GM12878 (cell line): ENCODE results near the gene LRRK1. TPM values are rescaled to one million over a fixed set of nuclear protein-coding genes. Genes with fewer than 3 reads are reported as not detected.
A peak's percentile ranks its signal among the peaks of the same experiment; 100 is the strongest.

Source experiments
- ATF7 ChIP-seq: fragments of 450-650 bp; IDR thresholded peaks from 2 replicates; pipeline ENCODE4 v1.6.1; 2016; ENCODE audit warnings: low read depth, mild to moderate bottlenecking
- BACH1 ChIP-seq: fragments of 450-650 bp; IDR thresholded peaks from 2 replicates; pipeline ENCODE4 v1.6.1; 2017; ENCODE audit warnings: mild to moderate bottlenecking, borderline replicate concordance
- CREM ChIP-seq: IDR thresholded peaks from 2 replicates; pipeline ENCODE4 v1.6.1; 2014; ENCODE audit warnings: antibody characterized with exemption, low read depth
- DPF2 ChIP-seq: fragments of 450-650 bp; IDR thresholded peaks from 2 replicates; pipeline ENCODE4 v1.6.1; 2017; ENCODE audit warnings: mild to moderate bottlenecking
- EED ChIP-seq: sonication (generic); IDR thresholded peaks from 2 replicates; pipeline ENCODE4 v1.6.1; 2016; ENCODE audit warnings: antibody characterized with exemption, low read depth
- EGR1 ChIP-seq, 2 experiments: IDR thresholded peaks; 1 replicate in 1 of 2; 2 replicates in 1 of 2; pipeline ENCODE4 v1.6.1; 2011 to 2012; ENCODE audit warnings: low read depth in 2 of 2, low read length in 2 of 2, borderline replicate concordance in 1 of 2, mild to moderate bottlenecking in 1 of 2, moderate library complexity in 1 of 2
- MEF2A ChIP-seq: IDR thresholded peaks from 2 replicates; pipeline ENCODE4 v1.6.1; 2011; ENCODE audit warnings: low read depth, mild to moderate bottlenecking, low read length, moderate library complexity; ENCODE audit not compliant: insufficient read depth
- MTA2 ChIP-seq: fragments of 450-650 bp; IDR thresholded peaks from 2 replicates; pipeline ENCODE4 v1.6.1; 2016; ENCODE audit warnings: low read depth, mild to moderate bottlenecking, moderate library complexity
- NBN ChIP-seq: fragments of 450-650 bp; IDR thresholded peaks from 2 replicates; pipeline ENCODE4 v1.6.1; 2016
- PAX8 ChIP-seq: fragments of 450-650 bp; IDR thresholded peaks from 2 replicates; pipeline ENCODE4 v1.6.1; 2017; ENCODE audit warnings: mild to moderate bottlenecking, moderate library complexity
- POLR2A ChIP-seq: IDR thresholded peaks from 2 replicates; pipeline ENCODE4 v1.6.1; 2011; ENCODE audit warnings: low read depth, mild to moderate bottlenecking, low read length
- POLR2AphosphoS5 ChIP-seq: IDR thresholded peaks from 2 replicates; pipeline ENCODE4 v1.6.1; 2011; ENCODE audit warnings: mild to moderate bottlenecking, low read length, inconsistent platforms
- RUNX3 ChIP-seq: IDR thresholded peaks from 2 replicates; pipeline ENCODE4 v1.6.1; 2012; ENCODE audit warnings: low read length, inconsistent platforms
- SMAD5 ChIP-seq: IDR thresholded peaks from 2 replicates; pipeline ENCODE4 v1.6.1; 2016; ENCODE audit warnings: antibody characterized with exemption, low read depth
- SP1 ChIP-seq: IDR thresholded peaks from one replicate; pipeline ENCODE4 v1.6.1; 2011; ENCODE audit warnings: low read depth, low read length
- SPI1 ChIP-seq: IDR thresholded peaks from 2 replicates; pipeline ENCODE4 v1.6.1; 2011; ENCODE audit warnings: low read depth, mild to moderate bottlenecking, low read length, moderate library complexity, borderline replicate concordance; ENCODE audit not compliant: insufficient read depth
- TCF7 ChIP-seq: IDR thresholded peaks from 2 replicates; pipeline ENCODE4 v1.6.1; 2014; ENCODE audit warnings: antibody characterized with exemption, borderline replicate concordance
- YBX1 ChIP-seq: fragments of 450-650 bp; IDR thresholded peaks from 2 replicates; pipeline ENCODE4 v1.6.1; 2016; ENCODE audit warnings: antibody characterized with exemption
- ZNF622 ChIP-seq: fragments of 450-650 bp; IDR thresholded peaks from 2 replicates; pipeline ENCODE4 v1.6.1; 2017; ENCODE audit warnings: mild to moderate bottlenecking, inconsistent platforms
- polyA plus RNA-seq, 11 experiments: library from polyadenylated mRNA; depleted of rRNA in 4 of 11; unstranded in 6 of 11; stranded (reverse) in 5 of 11; fragments of >200 nt; fragmentation: Nextera tagmentation in 4 of 11; fragmentation: Illumina TruSeq in 1 of 11; extraction: Ambion mirVana in 4 of 11; extraction: Trizol in 1 of 11; gene quantifications; 1 replicate in 1 of 11; 2 replicates in 10 of 11; pipeline versions ENCODE4 v1.2.1 to v1.2.3, GENCODE V29; 2011 to 2016; ENCODE audit warnings: inconsistent platforms in 2 of 11, missing spikeins in 2 of 11, low read depth in 1 of 11
- total RNA-seq, 4 experiments: library from RNA; depleted of rRNA in 3 of 4; stranded (reverse); fragments of >200 nt in 3 of 4; fragmentation: Illumina TruSeq in 1 of 4; extraction: Trizol in 1 of 4; gene quantifications; 2 replicates each; pipeline versions ENCODE4 v1.2.1 to v1.2.3, GENCODE V29; 2013 to 2021
- TF ChIP-seq, protein P1 (sequence below): fragments of 450-650 bp; IDR thresholded peaks from 2 replicates; pipeline ENCODE4 v1.6.1; 2017; ENCODE audit warnings: borderline replicate concordance
- TF ChIP-seq, protein P2 (sequence below): IDR thresholded peaks from 2 replicates; pipeline ENCODE4 v1.6.1; 2011; ENCODE audit warnings: borderline replicate concordance, low read depth, mild to moderate bottlenecking, moderate library complexity, low read length; ENCODE audit not compliant: insufficient read depth, poor library complexity, severe bottlenecking
- TF ChIP-seq, protein P3 (sequence below): fragments of 450-650 bp; IDR thresholded peaks from 2 replicates; pipeline ENCODE4 v1.6.1; 2017; ENCODE audit warnings: mild to moderate bottlenecking, moderate library complexity
- TF ChIP-seq, protein P4 (sequence below): fragments of 450-650 bp; IDR thresholded peaks from 2 replicates; pipeline ENCODE4 v1.6.1; 2016; ENCODE audit warnings: mild to moderate bottlenecking

The LRRK1 gene
- total and polyA plus RNA-seq, 10 of the 15 experiments (the other 5 are each of a cell fraction or from before 2014, with no cell fraction given) = 2.2 to 58.3 (median 17.9) TPM

DNA sequence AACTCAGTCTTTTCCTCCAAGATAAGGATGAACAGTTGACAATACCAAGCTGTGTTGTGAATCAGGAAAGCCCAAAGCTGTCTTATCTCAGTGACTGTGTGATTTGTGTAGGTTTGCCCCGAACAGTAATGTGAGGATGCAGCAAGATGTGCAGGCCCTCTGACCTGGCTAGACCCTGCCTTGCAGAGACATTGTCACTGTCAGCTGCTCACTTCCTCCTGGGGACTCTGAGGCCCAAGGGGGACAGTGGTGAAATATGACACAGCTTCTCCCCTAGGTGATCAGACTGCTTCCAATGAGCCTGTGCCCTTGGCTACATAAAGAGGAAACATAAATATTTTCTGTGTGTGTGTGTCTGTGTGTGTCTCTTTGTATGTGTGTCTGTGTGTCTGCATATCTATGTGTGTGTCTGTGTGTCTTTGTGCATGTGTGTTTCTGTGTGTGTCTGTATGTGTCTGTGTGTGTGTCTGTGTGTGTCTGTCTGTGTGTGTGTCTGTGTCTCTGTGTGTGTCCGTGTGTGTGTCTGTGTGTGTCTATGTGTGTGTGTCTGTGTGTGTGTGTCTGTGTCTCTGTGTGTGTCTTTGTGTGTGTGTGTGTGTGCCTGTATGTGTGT lies 21.7 kb downstream of the LRRK1 start (continued):
- TF ChIP-seq, protein P1, sequence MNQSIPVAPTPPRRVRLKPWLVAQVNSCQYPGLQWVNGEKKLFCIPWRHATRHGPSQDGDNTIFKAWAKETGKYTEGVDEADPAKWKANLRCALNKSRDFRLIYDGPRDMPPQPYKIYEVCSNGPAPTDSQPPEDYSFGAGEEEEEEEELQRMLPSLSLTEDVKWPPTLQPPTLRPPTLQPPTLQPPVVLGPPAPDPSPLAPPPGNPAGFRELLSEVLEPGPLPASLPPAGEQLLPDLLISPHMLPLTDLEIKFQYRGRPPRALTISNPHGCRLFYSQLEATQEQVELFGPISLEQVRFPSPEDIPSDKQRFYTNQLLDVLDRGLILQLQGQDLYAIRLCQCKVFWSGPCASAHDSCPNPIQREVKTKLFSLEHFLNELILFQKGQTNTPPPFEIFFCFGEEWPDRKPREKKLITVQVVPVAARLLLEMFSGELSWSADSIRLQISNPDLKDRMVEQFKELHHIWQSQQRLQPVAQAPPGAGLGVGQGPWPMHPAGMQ = no peak
- TF ChIP-seq MEF2A = no peak
- TF ChIP-seq EED = peak; percentile 34; the same call in 1 of the 2 replicates
- TF ChIP-seq SPI1 = peak; percentile 93
- TF ChIP-seq TCF7 = no peak
- peak; percentile 21 for TF ChIP-seq SP1
- TF ChIP-seq POLR2AphosphoS5 = no peak
- TF ChIP-seq NBN = peak; percentile 92; the same call in 1 of the 2 replicates
- TF ChIP-seq SMAD5 = no peak
- no peak for TF ChIP-seq PAX8
- TF ChIP-seq DPF2 = 0 out of 2 replicates have a peak, but pooled peaks have one; percentile 45
- no peak for TF ChIP-seq EGR1 (IDR thresholded peaks at IDR 0.05; ENCODE audit: borderline replicate concordance in 1 of 2, low read depth in 2 of 2, low read length in 2 of 2)
- 0 out of 2 replicates have a peak, but pooled peaks have one; percentile 40 for TF ChIP-seq YBX1
- peak; percentile 63; the same call in 1 of the 2 replicates for TF ChIP-seq BACH1
- peak; percentile 47 for TF ChIP-seq POLR2A
- TF ChIP-seq, protein P2, sequence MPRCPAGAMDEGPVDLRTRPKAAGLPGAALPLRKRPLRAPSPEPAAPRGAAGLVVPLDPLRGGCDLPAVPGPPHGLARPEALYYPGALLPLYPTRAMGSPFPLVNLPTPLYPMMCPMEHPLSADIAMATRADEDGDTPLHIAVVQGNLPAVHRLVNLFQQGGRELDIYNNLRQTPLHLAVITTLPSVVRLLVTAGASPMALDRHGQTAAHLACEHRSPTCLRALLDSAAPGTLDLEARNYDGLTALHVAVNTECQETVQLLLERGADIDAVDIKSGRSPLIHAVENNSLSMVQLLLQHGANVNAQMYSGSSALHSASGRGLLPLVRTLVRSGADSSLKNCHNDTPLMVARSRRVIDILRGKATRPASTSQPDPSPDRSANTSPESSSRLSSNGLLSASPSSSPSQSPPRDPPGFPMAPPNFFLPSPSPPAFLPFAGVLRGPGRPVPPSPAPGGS = no peak
- TF ChIP-seq, protein P3, sequence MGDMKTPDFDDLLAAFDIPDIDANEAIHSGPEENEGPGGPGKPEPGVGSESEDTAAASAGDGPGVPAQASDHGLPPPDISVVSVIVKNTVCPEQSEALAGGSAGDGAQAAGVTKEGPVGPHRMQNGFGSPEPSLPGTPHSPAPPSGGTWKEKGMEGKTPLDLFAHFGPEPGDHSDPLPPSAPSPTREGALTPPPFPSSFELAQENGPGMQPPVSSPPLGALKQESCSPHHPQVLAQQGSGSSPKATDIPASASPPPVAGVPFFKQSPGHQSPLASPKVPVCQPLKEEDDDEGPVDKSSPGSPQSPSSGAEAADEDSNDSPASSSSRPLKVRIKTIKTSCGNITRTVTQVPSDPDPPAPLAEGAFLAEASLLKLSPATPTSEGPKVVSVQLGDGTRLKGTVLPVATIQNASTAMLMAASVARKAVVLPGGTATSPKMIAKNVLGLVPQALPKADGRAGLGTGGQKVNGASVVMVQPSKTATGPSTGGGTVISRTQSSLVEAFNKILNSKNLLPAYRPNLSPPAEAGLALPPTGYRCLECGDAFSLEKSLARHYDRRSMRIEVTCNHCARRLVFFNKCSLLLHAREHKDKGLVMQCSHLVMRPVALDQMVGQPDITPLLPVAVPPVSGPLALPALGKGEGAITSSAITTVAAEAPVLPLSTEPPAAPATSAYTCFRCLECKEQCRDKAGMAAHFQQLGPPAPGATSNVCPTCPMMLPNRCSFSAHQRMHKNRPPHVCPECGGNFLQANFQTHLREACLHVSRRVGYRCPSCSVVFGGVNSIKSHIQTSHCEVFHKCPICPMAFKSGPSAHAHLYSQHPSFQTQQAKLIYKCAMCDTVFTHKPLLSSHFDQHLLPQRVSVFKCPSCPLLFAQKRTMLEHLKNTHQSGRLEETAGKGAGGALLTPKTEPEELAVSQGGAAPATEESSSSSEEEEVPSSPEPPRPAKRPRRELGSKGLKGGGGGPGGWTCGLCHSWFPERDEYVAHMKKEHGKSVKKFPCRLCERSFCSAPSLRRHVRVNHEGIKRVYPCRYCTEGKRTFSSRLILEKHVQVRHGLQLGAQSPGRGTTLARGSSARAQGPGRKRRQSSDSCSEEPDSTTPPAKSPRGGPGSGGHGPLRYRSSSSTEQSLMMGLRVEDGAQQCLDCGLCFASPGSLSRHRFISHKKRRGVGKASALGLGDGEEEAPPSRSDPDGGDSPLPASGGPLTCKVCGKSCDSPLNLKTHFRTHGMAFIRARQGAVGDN = peak; percentile 75
- peak; percentile 51; the same call in 1 of the 2 replicates for TF ChIP-seq RUNX3
- peak; percentile 10; the same call in 1 of the 2 replicates for TF ChIP-seq ATF7
- no peak; the same call in 1 of the 2 replicates for TF ChIP-seq MTA2
- no peak for TF ChIP-seq CREM
- no peak for TF ChIP-seq ZNF622
- TF ChIP-seq, protein P4, sequence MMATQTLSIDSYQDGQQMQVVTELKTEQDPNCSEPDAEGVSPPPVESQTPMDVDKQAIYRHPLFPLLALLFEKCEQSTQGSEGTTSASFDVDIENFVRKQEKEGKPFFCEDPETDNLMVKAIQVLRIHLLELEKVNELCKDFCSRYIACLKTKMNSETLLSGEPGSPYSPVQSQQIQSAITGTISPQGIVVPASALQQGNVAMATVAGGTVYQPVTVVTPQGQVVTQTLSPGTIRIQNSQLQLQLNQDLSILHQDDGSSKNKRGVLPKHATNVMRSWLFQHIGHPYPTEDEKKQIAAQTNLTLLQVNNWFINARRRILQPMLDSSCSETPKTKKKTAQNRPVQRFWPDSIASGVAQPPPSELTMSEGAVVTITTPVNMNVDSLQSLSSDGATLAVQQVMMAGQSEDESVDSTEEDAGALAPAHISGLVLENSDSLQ = peak; percentile 55; the same call in 1 of the 2 replicates
